Stimulated activated CD4-positive, alpha-beta T cell treated with anti-CD3 and anti-CD28 coated beads, Interleukin-4, amount 100 ng/mL, for 24 hours (primary cell): ENCODE results near the gene KDM4B.

Experiments
- DNase-seq: peaks from one replicate; pipeline ENCODE4 v3.0.0-alpha.2; 2020

KDM4B gene

DNA sequence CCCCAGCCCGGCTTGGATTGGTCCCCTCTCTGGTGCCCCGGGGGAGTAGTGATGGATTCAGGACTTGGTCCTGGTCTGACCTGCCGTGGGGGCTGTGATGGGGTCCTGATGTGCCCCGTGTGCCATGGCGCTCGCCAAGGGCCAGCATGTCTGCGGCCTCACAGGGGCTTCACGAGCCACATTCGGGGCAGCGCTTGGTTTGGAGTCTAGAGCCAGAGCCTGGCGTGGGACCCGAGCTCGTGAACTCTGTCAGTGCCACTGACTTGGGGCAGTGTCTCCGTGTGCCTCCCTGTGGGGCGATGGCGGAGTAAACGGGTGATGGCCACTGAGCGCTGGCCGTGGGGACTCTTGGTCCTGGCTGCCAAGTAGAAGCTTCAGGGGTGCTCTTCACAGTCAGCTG is 17.1 kb downstream of the KDM4B start:
- no peak for DNase-seq

DNA sequence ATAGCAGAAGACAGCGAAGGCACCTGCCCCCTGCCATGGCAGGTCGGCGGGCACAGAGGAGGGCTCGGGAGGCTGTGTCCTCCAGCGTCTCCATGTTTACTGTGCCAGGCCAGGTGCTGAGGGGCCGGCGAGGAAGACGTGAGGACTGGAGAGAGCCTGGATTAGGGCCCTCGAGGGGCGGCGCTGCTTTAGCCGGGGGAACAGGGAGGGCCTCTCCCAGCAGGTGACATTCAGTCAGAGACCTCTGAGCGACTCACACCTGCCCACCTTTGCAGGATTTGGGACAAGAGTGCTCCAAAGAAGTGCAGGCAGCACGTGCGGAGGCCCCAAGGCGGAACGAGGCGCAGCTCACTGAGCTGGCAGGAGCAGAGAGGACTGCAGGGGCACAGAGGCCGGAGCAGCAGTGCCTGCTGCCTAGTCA is 17.6 kb downstream of the KDM4B start:
- no peak for DNase-seq

DNA sequence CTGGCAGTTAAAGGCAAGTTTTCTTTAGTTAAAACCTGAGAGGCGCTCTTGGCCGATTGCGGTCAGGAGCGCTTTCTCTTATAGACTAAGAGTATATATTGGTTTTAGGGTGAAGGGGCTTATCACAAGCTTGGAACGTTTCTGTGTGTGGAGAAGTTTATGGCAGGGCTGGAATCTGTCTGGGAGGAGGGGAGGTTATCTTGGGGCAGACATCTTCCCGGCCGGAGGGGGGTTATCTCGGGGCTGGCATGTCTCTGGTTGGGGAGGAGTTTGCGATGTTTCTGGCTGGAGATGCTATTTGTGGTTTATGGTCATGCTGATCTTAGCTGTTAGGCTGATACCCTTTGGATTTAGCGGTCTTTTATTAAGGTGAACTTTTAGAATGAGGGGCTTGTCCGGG is 18.3 kb downstream of the KDM4B start:
- no peak for DNase-seq

DNA sequence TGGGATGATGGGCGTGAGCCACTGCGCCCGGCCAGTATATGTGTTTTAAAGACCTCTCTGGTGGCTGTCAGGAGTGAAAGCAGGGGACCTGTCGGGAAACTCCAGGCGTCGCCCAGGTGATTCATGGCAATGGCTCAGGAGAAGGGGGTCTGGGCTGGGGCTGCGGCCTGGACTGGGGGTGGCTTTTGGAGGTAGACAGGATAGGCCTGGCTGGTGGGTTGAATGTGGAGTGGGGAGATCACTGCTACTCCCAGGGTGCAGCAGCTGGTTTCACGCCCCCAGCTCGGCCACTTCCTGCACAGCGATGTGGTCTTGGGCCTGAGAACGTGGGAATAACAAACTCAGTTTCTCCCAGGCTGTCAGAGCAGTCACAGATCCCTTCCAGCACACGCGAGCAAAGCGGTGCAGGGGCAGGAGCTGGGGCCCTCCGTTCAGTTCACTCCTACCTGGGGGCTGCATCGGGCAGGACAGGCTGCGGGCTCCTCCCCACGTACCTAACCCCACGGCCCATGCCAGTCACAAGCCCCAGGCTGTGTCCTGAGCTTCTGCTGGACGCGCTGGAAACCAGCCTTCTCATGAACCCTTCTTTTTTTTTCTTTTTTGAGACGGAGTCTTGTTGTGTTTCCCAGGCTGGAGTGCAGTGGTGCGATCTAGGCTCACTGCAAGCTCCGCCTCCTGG is 18.9 kb downstream of the KDM4B start:
- no peak for DNase-seq

DNA sequence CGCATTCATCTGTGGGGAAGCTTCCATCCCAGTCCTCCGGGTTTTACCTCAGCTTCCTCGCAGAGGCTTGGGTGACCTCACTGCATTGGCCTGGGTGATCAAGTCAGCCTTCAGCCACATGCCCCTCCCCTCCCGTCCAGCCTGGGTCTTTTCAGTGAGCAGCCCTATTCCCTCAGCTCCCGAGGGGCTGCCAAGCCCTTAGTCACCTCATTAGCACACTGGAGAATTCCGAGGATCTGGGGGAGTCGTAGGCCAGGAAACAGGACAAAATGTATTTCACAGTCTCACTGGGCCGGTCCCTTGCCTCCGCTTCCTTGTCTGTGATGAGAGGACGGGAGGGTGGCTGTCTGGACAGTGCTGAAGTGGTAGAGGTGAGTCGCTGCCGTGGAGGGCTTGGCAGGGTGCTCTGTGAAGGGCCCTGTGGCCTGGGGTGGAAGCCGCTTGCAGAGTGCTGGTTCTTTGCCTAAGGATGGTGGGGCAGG is 19.9 kb downstream of the KDM4B start:
- DNase-seq: no peak

DNA sequence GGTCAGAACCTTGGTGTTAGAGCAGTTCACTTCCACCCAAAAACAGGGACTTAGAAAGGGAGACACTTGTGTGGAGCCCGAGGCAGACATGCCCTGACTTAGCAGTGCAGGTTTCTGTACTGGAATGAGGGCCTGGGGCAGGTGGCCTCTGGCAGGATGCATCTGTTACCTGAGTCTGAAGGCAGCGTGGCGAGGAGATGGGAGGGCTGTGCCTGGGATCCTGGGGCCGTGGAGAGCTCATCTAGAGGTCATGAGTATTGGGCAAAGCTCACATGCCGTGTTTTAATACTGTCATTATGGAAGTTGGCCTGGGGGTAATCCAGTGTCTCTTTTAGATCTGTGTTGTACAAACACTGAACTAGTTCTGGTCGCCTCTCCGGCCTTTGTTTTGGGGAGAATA is 21.4 kb downstream of the KDM4B start:
- DNase-seq: no peak

DNA sequence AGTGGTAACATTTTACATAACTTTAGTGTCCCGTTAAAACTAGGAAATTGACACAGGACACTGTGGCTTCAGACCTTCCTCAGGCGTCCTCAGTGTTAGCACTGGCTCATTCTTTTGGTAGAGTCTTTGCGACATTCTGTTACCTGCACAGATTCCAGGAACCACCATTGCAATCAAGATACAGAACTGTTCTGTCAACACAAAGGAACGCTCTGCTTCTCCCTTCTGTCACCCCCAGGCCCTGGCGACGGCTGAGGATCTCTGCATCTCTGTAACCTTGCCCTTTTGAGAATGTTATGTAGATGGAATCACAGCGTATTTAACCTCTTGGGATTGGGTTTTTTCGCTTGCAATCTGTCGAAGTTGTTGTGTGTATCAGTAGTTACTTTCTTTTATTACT is 22.6 kb downstream of the KDM4B start:
- DNase-seq: no peak

DNA sequence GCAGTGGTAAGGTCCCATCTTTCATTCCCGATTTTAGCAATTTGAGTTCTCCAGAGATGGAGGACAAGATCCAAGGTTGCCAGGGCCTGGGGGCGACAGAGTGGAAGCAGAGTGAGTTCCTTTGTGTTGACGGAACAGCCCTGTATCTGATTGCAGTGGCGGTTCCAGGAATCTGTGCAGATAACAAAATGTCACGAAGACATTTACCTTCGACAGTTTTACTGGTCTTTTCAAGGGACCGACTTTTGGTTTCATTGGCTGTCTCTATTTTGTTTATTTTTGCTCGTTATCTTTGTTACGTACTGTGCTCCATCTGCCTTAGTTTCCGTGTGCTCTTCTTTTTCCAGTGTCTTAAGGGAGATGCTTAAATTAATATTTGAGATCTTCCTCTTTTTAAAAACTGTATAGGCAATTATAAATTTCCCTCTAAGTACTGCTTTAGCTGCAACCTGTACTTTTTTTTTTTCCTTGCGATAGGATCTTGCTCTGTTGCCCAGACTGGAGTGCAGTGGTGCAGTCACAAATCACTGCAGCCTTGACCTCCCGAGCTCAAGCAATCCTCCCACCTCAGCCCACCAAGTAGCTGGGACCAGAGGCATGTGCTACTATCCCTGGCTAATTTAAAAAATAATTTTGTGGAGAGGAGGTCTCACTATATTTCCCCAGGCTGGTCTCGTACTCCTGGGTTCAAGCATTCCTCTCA is 23.2 kb downstream of the KDM4B start:
- no peak for DNase-seq

DNA sequence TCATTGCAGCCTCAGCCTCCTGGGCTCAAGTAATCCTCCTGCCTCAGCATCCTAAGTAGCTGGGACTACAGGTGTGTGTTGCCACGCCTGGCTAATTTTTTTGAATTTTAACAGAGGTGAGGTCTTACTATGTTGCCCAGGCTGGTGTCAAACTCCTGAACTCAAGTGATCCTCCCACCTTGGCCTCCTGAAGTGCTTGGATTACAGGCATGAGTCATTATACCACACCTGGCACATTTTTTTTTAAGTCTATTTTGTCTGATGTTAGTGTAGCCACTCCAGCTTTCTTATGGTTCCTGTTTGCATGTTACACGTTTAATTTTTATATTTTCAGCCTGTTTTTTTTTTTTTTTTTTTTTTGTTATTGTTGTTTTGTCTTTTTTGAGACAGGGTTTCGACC is 24.8 kb downstream of the KDM4B start:
- no peak for DNase-seq

DNA sequence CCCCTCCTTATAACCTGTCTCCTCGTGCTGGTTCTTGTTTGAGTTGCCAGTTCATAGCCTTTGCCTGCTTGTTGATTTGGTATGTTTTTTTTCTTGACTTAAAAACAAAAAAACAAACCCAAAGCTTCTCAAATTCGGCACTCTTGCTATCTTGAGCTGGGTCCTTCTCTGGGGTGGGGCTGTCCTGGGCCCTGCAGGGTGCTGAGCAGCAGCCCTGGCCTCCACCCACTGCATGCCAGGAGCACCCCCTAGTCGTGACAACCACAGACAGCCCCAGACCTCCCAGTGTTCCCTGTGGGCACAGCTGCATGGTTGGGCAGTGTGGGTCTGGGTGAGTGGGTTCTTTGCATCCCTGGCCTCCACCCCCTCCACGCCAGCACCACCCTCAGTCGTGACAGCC is 27.8 kb downstream of the KDM4B start:
- DNase-seq: no peak

DNA sequence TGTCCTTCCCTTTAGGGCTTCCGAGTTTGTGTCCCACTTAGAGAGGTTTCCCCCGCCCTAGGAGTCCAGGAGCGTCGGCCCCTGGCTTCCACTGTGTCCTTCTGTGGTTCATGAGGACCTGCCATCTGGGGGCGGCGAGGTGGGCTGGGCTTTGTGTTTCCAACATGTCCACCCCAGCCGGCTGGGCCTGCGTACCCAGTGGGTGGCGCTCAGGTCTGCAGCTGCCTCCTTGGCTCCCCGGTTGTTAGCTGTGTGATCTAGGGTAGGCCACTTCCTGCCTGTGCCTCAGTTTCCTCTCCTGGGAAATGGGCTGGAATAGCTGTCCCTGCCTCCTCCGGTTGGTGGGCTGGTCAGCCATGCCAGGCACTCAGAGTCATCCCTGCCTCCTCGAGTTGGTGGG is 28.4 kb downstream of the KDM4B start:
- DNase-seq: no peak

DNA sequence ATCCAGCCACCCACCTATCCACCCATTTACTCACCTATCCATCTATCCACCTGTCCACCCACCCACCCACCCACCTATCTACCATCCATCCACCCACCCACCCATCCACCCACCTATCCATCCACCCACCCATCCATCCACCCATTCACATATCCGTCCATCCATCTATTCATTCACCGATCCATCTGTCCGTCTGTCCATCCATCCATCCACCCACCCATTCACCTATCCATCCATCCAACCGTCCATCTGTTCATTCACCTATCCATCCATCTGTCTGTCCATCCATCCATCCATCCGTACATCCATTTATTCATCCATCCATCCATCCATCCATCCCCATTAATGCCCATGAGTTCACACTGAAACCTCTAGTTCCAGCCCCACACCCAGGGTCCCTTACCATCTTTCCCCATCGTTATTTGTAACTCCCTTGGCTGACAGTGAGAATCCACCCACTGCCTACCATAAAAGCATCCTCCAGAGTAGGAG is 31.3 kb downstream of the KDM4B start:
- no peak for DNase-seq

DNA sequence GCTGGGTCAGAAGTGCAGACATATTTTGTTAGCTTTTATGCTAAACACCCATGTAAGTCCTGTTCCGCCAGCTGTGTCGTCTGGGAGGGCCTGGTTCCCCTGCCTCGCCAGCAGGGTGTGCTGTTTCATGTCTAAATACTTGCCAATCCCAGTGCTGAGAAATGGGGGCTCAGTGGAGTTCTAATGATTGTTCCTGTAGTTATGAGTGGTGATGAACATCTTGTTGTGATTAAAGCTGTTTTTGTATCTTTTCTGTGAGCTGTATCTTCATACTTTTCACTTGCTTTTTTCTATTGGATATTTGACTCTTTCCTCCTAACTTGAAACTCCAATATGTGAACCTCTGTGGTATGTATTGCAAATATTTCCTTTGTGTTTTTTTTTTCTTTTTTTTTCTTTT is 32.7 kb downstream of the KDM4B start:
- peak; percentile 42 for DNase-seq

DNA sequence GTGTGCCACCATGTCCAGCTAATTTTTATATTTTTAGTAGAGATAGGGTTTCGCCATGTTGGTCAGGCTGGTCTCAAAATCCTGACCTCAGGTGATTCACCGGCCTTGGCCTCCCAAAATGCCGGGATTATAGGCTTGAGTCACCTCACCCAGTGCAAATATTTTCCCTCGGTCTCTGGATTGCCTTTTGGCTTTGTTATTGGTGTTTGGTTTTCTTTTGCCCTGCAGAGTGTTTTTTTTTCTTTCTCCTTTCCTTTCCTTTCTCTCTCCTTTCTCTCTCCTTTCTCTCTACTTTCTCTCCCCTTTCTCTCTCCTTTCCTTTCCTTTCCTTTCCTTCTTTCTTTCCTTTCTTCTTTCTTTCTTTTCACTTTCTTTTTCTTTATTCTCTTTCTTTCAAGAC is 33.2 kb downstream of the KDM4B start:
- no peak for DNase-seq

DNA sequence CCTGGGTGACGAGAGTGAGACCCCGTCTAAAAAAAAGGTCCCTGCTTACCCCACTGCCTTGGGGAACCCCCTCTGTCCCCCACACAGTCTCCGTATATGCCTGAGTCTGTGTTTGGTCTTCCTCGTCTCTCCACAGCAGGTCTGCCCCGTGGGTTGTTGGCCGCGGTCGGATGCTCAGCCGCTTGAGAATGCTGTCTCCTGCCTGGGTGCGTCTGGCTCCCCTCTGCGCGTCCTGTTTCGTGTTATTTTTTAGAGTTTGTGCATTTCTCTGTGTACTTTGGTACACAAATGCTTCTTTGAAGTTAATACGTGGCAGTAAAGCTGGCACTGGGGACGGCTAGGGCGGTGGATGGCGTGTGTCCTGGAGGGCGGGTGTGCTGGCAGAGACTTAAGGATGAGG is 34.9 kb downstream of the KDM4B start:
- no peak for DNase-seq

DNA sequence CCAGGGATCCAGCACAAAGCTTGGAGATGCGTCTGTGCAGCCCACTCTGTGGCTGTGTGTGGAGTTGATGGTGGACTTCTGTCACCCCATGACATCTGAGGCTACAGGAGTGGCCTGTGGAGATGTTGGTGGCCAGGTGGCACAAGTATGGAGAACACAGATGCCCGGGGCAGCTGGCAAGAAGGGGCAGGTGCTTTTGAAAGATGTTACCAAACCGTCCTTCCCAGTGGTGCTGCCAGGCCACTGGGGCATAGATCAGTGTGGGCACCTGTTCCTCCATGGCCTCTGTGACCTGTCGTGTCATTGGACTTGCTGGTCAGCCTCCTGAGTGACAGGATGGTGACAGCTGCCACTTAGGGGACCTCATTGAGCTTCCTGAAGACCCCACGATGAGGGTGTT is 36.2 kb downstream of the KDM4B start:
- no peak for DNase-seq

DNA sequence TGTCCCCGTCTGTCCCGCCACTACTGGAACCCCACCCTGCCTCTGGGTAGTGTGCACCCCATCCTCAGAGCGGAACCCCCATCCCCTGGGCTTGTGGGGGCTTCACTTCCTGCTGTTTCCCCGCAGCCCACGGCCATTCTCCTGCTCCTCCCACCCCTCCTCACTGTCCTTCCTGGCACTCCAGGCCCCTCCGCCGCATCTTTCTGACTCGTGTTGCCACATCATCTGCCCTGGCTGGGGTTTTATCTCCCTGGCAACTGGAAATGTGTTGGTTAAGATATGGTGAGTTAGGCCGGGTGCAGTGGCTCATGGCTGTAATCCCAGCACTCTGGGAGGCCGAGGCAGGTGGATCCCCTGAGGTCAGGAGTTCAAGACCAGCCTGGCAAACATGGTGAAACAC is 37.3 kb downstream of the KDM4B start:
- DNase-seq: no peak

DNA sequence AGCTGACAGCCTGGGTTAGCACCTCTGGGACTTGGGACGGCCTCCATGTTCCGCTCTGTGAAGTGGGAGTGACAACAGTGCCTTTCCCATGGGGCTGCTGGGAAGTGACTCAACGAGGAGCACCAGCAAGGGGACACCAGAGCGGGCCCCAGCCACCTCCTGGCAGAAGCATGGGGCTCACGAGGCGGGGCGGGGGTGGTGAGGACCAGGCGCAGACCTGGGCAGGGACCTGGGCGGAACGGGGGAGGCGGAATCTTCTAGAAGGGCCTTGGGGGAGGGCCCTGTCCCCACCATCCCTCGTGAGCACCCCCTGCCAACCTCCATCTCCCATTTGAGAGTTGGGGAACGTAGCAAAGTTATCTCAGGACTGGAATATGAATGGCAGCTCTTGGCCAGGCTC is 37.9 kb downstream of the KDM4B start:
- DNase-seq: no peak

DNA sequence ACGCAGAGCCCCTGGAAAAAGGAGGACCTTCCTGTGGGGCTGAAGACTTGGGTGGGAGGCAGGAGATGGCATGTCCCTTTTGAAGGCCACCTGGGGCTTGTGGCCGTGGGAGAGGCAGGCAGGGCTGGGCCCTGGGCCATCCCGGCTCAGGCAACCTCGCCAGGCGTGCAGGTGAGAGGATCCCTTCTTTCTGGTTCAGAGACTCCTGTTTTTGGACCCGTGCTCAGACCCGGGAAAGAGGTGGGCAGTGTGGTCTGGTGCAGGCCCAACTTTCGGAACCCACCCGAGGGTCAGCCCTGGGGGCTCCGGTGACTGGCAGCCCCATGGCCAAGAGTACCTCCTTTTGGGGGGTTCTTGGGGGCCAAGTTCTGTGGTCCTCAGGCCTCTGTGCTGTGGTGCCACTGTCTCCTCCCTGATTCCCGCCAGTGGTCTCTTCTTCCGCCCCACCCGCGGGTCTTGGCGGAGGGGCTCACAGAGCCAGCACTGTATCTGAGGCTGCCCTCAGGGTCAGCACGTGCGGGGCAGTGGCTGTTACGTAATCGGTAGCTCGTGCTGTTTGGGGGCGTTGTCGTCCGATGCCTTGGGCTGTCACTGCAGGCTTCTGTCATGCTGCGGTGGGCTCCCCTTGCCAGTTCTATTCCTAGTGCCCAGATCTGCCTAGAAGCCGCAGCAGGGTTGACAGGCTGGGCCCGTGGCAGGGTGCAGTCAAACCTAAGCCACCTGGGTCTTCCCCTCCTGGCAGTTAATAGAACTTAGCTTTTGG is 42.7 kb downstream of the KDM4B start:
- no peak for DNase-seq

DNA sequence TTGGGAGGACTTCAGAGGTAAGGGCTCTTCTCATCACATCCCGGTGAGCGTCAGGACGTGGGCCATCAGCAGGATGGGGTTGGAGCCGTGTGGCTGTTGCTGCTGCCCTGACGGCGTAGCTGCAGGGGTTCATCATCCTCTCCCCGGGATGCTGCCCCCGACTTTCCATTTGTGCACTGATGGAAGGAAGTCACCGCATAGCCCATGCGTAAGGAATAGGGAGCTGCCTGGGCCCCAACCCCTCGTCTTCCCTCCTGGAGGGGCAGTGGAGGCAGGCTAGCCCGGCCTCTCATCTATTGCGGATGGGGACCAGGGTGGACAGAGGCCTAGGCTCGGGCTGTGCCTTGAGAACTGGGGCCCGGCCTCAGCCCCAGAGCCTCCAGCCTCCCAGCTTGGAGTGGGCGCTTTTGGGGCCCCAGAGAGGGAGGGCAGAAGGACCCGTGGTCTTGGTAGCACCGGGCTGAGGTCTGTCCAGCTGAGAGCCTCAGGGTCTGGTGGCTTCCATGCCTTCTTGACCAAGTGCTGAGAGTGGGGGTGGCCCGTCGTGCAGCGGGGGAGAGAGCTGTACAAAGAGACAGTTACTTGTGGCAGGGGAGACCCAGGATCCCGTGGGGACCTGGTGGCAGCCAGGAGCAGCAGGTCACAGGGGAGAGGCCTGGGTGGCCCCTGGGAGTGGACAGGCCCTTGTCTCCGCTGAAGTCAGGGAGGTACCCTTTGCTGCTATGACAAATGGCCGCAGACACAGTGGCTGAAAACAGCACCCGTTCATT is 44.0 kb downstream of the KDM4B start:
- no peak for DNase-seq

DNA sequence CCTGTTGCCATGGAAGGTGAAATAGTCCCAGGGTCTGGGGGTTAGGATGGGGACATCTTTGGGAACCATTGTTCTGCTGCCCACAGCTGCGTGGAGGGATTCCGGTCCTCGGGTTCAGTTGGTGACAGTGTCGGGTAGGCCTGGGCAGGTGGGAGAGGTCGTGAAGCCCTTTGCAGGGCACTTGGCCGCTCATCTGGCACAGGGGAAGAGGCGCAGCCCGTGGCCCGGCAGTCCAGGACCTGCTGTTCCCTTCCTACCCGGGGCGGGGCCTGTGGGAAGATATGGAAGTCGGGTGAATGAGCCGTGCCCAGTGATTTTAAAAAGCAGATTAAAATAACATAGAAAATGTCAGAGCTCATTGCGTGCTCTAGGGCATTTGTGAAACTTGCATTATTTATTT is 44.8 kb downstream of the KDM4B start:
- no peak for DNase-seq

DNA sequence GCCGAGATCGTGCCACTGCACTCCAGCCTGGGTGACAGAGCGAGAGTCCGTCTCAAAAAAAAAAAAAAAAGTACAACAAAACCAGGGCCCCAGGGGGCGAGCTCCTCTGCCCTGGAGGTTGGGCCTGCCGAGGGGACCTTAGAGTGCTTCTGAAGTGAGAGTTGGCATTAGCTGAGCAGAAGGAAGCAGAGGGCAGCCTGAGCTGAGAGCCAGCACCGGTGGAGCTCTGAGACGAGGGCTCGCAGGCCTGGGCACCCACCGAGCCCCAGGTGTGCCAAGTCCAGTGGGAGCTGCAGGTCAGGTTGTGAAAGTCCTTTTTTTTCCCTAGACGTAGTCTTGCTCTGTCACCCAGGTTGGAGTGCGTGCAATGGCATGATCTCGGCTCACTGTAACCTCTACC is 46.0 kb downstream of the KDM4B start:
- no peak for DNase-seq

DNA sequence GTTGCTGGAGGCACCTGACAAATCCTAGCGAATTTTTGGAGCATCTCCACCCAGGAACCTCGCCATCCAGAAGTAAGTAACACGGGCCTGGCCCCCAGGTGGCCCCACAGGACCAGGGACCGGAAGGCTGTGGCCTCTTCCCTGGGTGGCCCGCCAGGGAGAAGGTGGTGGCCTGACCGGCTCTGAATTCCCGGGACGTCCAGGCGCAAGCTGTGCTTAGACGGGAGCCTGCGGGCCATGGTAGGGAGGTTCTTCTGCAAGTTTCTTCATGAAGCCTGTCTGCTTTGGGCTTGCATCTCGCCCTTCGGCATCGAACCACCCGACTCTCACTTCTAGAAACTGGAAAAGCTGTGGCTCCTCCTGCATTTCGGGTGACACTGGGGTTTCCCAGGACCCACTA is 47.4 kb downstream of the KDM4B start:
- no peak for DNase-seq
